K562 treated with DMSO at 1 percent for 24 hours (cell line): ENCODE measurements around the gene PI4K2A. TPM values are rescaled to one million over a fixed set of nuclear protein-coding genes. Genes with fewer than 3 reads are reported as not detected.

Source experiments
- total RNA-seq: library from RNA; unstranded; fragments of 300-600 nt; gene quantifications from 2 replicates; pipeline ENCODE4 v1.2.3, GENCODE V29; 2022; ENCODE audit warnings: low read depth; ENCODE audit not compliant: insufficient read depth

Gene PI4K2A
- total RNA-seq: 27.1 and 28.2 TPM in 2 replicates

GRCh38 chr10:97640174-97640867 lies at the start of gene PI4K2A:
Gene PI4K2A (plus strand): TSS chr10:97640671. CDS start chr10:97640743, 72 bp downstream.

GRCh38 chr10:97632949-97633884 lies 7.3 kb upstream of the PI4K2A start, which contains the start of gene MORN4:
Gene MORN4 (minus strand): TSS chr10:97633500. CDS start chr10:97619653, 13,847 bp downstream.

GRCh38 chr10:97686962-97687784 lies 46.7 kb downstream of the PI4K2A start, which contains the start of gene AVPI1:
Gene AVPI1 (minus strand): TSS chr10:97687241. CDS start chr10:97679905, 7,336 bp downstream.

GRCh38 chr10:97713339-97713825 lies 72.9 kb downstream of the PI4K2A start, which contains the start of gene MARVELD1:
Gene MARVELD1 (plus strand): TSS chr10:97713730. CDS start chr10:97713877, 147 bp downstream.

Other genes starting within 250 kb of the PI4K2A start
- 11.3 and 12.1 TPM in 2 replicates for gene RRP12, start 239.3 kb upstream of the PI4K2A start, total RNA-seq
- gene PGAM1, start 214.5 kb upstream of the PI4K2A start, total RNA-seq: 193 and 195 TPM in 2 replicates
- gene EXOSC1, start 194.7 kb upstream of the PI4K2A start, total RNA-seq: 54.5 and 59.9 TPM in 2 replicates
- 23.4 and 23.9 TPM in 2 replicates for gene ZDHHC16, start 194.5 kb upstream of the PI4K2A start, total RNA-seq
- 34.9 and 37.1 TPM in 2 replicates for gene MMS19, start 142.2 kb upstream of the PI4K2A start, total RNA-seq
- 10.2 and 10.6 TPM in 2 replicates for gene UBTD1, start 141.7 kb upstream of the PI4K2A start, total RNA-seq
- not detected in 2 replicates for gene ANKRD2, start 67.9 kb upstream of the PI4K2A start, total RNA-seq
- not detected in 2 replicates for gene HOGA1, start 56.3 kb upstream of the PI4K2A start, total RNA-seq
- gene C10orf62, start 51.0 kb upstream of the PI4K2A start, total RNA-seq: not detected in 2 replicates
- 10.2 and 13.4 TPM in 2 replicates for gene MORN4, start 7.2 kb upstream of the PI4K2A start, total RNA-seq
- gene AVPI1, start 46.6 kb downstream of the PI4K2A start, total RNA-seq: 14.2 and 15.3 TPM in 2 replicates
- 8.5 TPM in 2 replicates for gene MARVELD1, start 73.1 kb downstream of the PI4K2A start, total RNA-seq
- 20.8 and 22.8 TPM in 2 replicates for gene ZFYVE27, start 96.5 kb downstream of the PI4K2A start, total RNA-seq
- gene SFRP5, start 131.3 kb downstream of the PI4K2A start, total RNA-seq: not detected in 2 replicates
- 0.14 TPM in 1 of 2 replicates, not detected in the other for gene GOLGA7B, start 209.2 kb downstream of the PI4K2A start, total RNA-seq